Medulla oblongata (tissue), 1 donor: ENCODE measurements around the gene TSHZ3.

Experiments used
- DNase-seq: peaks from one replicate; pipeline ENCODE4 v3.0.0-alpha.2; 2015; ENCODE audit errors: extremely low spot score

Gene TSHZ3

GRCh38 chr19:31312677-31313244 is 36.5 kb downstream of the TSHZ3 start:
- DNase-seq = no peak

GRCh38 chr19:31312009-31312676 is 37.1 kb downstream of the TSHZ3 start:
- no peak for DNase-seq

- DNase-seq = no peak
Measured at GRCh38 chr19:31310432-31311133, 38.7 kb downstream of the TSHZ3 start.

GRCh38 chr19:31308781-31309180 is 40.5 kb downstream of the TSHZ3 start:
- no peak for DNase-seq

- DNase-seq = no peak
Measured at GRCh38 chr19:31307071-31307669, 42.1 kb downstream of the TSHZ3 start.

- no peak for DNase-seq
Measured at GRCh38 chr19:31306006-31306753, 43.1 kb downstream of the TSHZ3 start.

- peak; percentile 15 for DNase-seq
Measured at GRCh38 chr19:31304831-31305312, 44.4 kb downstream of the TSHZ3 start.

GRCh38 chr19:31303262-31303815 is 45.9 kb downstream of the TSHZ3 start:
- no peak for DNase-seq

- no peak for DNase-seq
Measured at GRCh38 chr19:31301306-31301980, 47.8 kb downstream of the TSHZ3 start.

GRCh38 chr19:31300422-31300821 is 48.8 kb downstream of the TSHZ3 start:
- no peak for DNase-seq

- no peak for DNase-seq
Measured at GRCh38 chr19:31299665-31300064, 49.6 kb downstream of the TSHZ3 start.

GRCh38 chr19:31297991-31298390 is 51.2 kb downstream of the TSHZ3 start:
- no peak for DNase-seq

GRCh38 chr19:31296741-31297390 is 52.4 kb downstream of the TSHZ3 start:
- no peak for DNase-seq

GRCh38 chr19:31294189-31294588 is 55.0 kb downstream of the TSHZ3 start:
- DNase-seq = no peak

GRCh38 chr19:31292639-31293185 is 56.5 kb downstream of the TSHZ3 start:
- no peak for DNase-seq

- peak; percentile 64 for DNase-seq
Measured at GRCh38 chr19:31290931-31291590, 58.2 kb downstream of the TSHZ3 start.

GRCh38 chr19:31289976-31290375 is 59.3 kb downstream of the TSHZ3 start:
- DNase-seq = no peak

GRCh38 chr19:31289381-31289880 is 59.8 kb downstream of the TSHZ3 start:
- DNase-seq = no peak

- no peak for DNase-seq
Measured at GRCh38 chr19:31286491-31286890, 62.7 kb downstream of the TSHZ3 start.
